Amygdala (tissue), 56 donors: ENCODE measurements around the gene RUNX2.

ENCODE experiments used
- DNase-seq, 56 donors: peaks; one replicate each; lab custom pipeline; 2025; lab: John Stamatoyannopoulos, UW

Gene RUNX2

GRCh38 chr6:45477790-45478189 is 149.7 kb downstream of the RUNX2 start:
- DNase-seq: peak in 7 of 56 donors; percentile 5 to 23 (median 12)

- DNase-seq: no peak
These were observed 150.1 kb downstream of the RUNX2 start for GRCh38 chr6:45478240-45478639.

- no peak for DNase-seq
These were observed 152.0 kb downstream of the RUNX2 start for GRCh38 chr6:45479834-45480751.

- no peak for DNase-seq
These were observed 152.8 kb downstream of the RUNX2 start for GRCh38 chr6:45480752-45481415.

- DNase-seq: no peak
These were observed 154.9 kb downstream of the RUNX2 start for GRCh38 chr6:45483021-45483420.

- no peak for DNase-seq
These were observed 155.4 kb downstream of the RUNX2 start for GRCh38 chr6:45483501-45483900.

GRCh38 chr6:45486736-45487135 is 158.6 kb downstream of the RUNX2 start:
- no peak for DNase-seq

GRCh38 chr6:45487645-45488044 is 159.5 kb downstream of the RUNX2 start:
- DNase-seq: no peak

- no peak for DNase-seq
These were observed 160.1 kb downstream of the RUNX2 start for GRCh38 chr6:45488269-45488668.

- no peak for DNase-seq
These were observed 160.8 kb downstream of the RUNX2 start for GRCh38 chr6:45488889-45489288.

GRCh38 chr6:45491048-45491735 is 163.1 kb downstream of the RUNX2 start:
- DNase-seq: no peak

GRCh38 chr6:45491874-45492273 is 163.7 kb downstream of the RUNX2 start:
- no peak for DNase-seq

GRCh38 chr6:45493761-45494160 is 165.6 kb downstream of the RUNX2 start:
- DNase-seq: no peak

- DNase-seq: no peak
These were observed 166.4 kb downstream of the RUNX2 start for GRCh38 chr6:45494416-45495135.

- DNase-seq: peak in 1 of 56 donors; percentile 10
These were observed 167.4 kb downstream of the RUNX2 start for GRCh38 chr6:45495429-45496084.

- no peak for DNase-seq
These were observed 167.9 kb downstream of the RUNX2 start for GRCh38 chr6:45496085-45496433.

- no peak for DNase-seq
These were observed 170.5 kb downstream of the RUNX2 start for GRCh38 chr6:45498591-45498990.

GRCh38 chr6:45500924-45501816 is 173.0 kb downstream of the RUNX2 start:
- DNase-seq: no peak

GRCh38 chr6:45502456-45502855 is 174.3 kb downstream of the RUNX2 start:
- DNase-seq: no peak
